Activated naive CD8-positive, alpha-beta T cell treated with anti-CD3 and anti-CD28 coated beads, Interleukin-2, amount 50 U/mL, for 24 hours (primary cell): ENCODE results near the gene SH3RF3.

Experiments
- ATAC-seq: fragments of 150-1000 bp; cut with Tn5 transposase; one replicate; pipeline ENCODE4 v1.10.0; 2021
- DNase-seq: peaks from one replicate; pipeline ENCODE4 v3.0.0; 2021
- H3K27ac Mint-ChIP-seq: one replicate; pipeline ENCODE4 v1.8.0; 2021; ENCODE audit warnings: mild to moderate bottlenecking, mixed read lengths
- H3K27me3 Mint-ChIP-seq: one replicate; pipeline ENCODE4 v1.8.0; 2021; ENCODE audit warnings: mixed read lengths
- H3K36me3 Mint-ChIP-seq: one replicate; pipeline ENCODE4 v1.8.0; 2021; ENCODE audit warnings: low read depth, mixed read lengths
- H3K4me1 Mint-ChIP-seq: one replicate; pipeline ENCODE4 v1.8.0; 2021; ENCODE audit warnings: mixed read lengths
- H3K4me3 Mint-ChIP-seq: one replicate; pipeline ENCODE4 v1.8.0; 2021; ENCODE audit warnings: mild to moderate bottlenecking, moderate library complexity, mixed read lengths
- H3K9me3 Mint-ChIP-seq: one replicate; pipeline ENCODE4 v1.8.0; 2021; ENCODE audit warnings: mixed read lengths

Gene SH3RF3

GRCh38 chr2:109405873-109406272 lies 276.9 kb downstream of the SH3RF3 start:
- Mint-ChIP-seq H3K36me3 (no peaks in the 10 kb centered on the region), H3K4me3 (no peak overlapping the region), H3K27me3 (no peaks in the 10 kb centered on the region), H3K4me1 (peaks cover 25% of the 10 kb centered on the region), H3K9me3 (no peaks in the 10 kb centered on the region), H3K27ac (no peak overlapping the region)
- ATAC-seq: no peak
- DNase-seq: no peak

GRCh38 chr2:109406301-109406700 lies 277.3 kb downstream of the SH3RF3 start:
- H3K4me1 Mint-ChIP-seq: peaks cover 25% of the 10 kb centered on the region
- no peaks in the 10 kb centered on the region for H3K27me3 Mint-ChIP-seq
- no peaks in the 10 kb centered on the region for H3K36me3 Mint-ChIP-seq
- no peak overlapping the region for H3K4me3 Mint-ChIP-seq
- H3K27ac Mint-ChIP-seq: no peak overlapping the region
- H3K9me3 Mint-ChIP-seq: no peaks in the 10 kb centered on the region
- ATAC-seq (no peak), DNase-seq (no peak)

- no peak overlapping the region for H3K27ac Mint-ChIP-seq
- no peak overlapping the region for H3K4me3 Mint-ChIP-seq
- ATAC-seq (no peak), DNase-seq (no peak)
- peaks cover 21% of the 10 kb centered on the region for H3K4me1 Mint-ChIP-seq
- H3K9me3 Mint-ChIP-seq: no peaks in the 10 kb centered on the region
- H3K27me3 Mint-ChIP-seq: no peaks in the 10 kb centered on the region
- H3K36me3 Mint-ChIP-seq: no peaks in the 10 kb centered on the region
These were observed 278.5 kb downstream of the SH3RF3 start for GRCh38 chr2:109407276-109408042.

- Mint-ChIP-seq H3K27me3 (no peaks in the 10 kb centered on the region), H3K27ac (no peak overlapping the region), H3K4me3 (no peak overlapping the region), H3K4me1 (peaks cover 16% of the 10 kb centered on the region), H3K36me3 (no peaks in the 10 kb centered on the region), H3K9me3 (no peaks in the 10 kb centered on the region)
- ATAC-seq (no peak), DNase-seq (no peak)
These were observed 279.0 kb downstream of the SH3RF3 start for GRCh38 chr2:109408043-109408335.

GRCh38 chr2:109409321-109410038 lies 280.5 kb downstream of the SH3RF3 start:
- Mint-ChIP-seq H3K9me3 (no peaks in the 10 kb centered on the region), H3K4me1 (peaks cover 3% of the 10 kb centered on the region), H3K27ac (no peak overlapping the region), H3K27me3 (no peaks in the 10 kb centered on the region), H3K36me3 (no peaks in the 10 kb centered on the region), H3K4me3 (no peak overlapping the region)
- ATAC-seq (no peak), DNase-seq (no peak)

GRCh38 chr2:109410039-109410815 lies 281.2 kb downstream of the SH3RF3 start:
- Mint-ChIP-seq H3K27me3 (no peaks in the 10 kb centered on the region), H3K4me1 (no peaks in the 10 kb centered on the region), H3K9me3 (no peaks in the 10 kb centered on the region), H3K4me3 (no peak overlapping the region), H3K36me3 (no peaks in the 10 kb centered on the region), H3K27ac (no peak overlapping the region)
- no peak for ATAC-seq
- DNase-seq: no peak

- Mint-ChIP-seq H3K4me3 (no peak overlapping the region), H3K36me3 (no peaks in the 10 kb centered on the region), H3K27me3 (no peaks in the 10 kb centered on the region), H3K27ac (no peak overlapping the region), H3K4me1 (no peaks in the 10 kb centered on the region), H3K9me3 (no peaks in the 10 kb centered on the region)
- DNase-seq: no peak
- no peak for ATAC-seq
These were observed 282.8 kb downstream of the SH3RF3 start for GRCh38 chr2:109411640-109412325.

GRCh38 chr2:109415581-109416013 lies 286.6 kb downstream of the SH3RF3 start:
- ATAC-seq (no peak), DNase-seq (no peak)
- H3K27me3 Mint-ChIP-seq: no peaks in the 10 kb centered on the region
- no peaks in the 10 kb centered on the region for H3K36me3 Mint-ChIP-seq
- no peak overlapping the region for H3K4me3 Mint-ChIP-seq
- H3K4me1 Mint-ChIP-seq: no peaks in the 10 kb centered on the region
- H3K9me3 Mint-ChIP-seq: no peaks in the 10 kb centered on the region
- no peak overlapping the region for H3K27ac Mint-ChIP-seq

GRCh38 chr2:109417701-109418335 lies 288.8 kb downstream of the SH3RF3 start:
- H3K27ac Mint-ChIP-seq: no peak overlapping the region
- no peaks in the 10 kb centered on the region for H3K36me3 Mint-ChIP-seq
- H3K27me3 Mint-ChIP-seq: no peaks in the 10 kb centered on the region

GRCh38 chr2:109418716-109419115 lies 289.7 kb downstream of the SH3RF3 start:
- Mint-ChIP-seq H3K4me3 (no peak overlapping the region), H3K4me1 (no peaks in the 10 kb centered on the region), H3K27ac (no peak overlapping the region), H3K36me3 (no peaks in the 10 kb centered on the region), H3K9me3 (no peaks in the 10 kb centered on the region), H3K27me3 (no peaks in the 10 kb centered on the region)
- ATAC-seq: no peak
- DNase-seq: no peak

More at GRCh38 chr2:109417701-109418335, 288.8 kb downstream of the SH3RF3 start:
- H3K4me3 Mint-ChIP-seq: no peak overlapping the region
- ATAC-seq (no peak), DNase-seq (no peak)
- H3K4me1 Mint-ChIP-seq: no peaks in the 10 kb centered on the region
- no peaks in the 10 kb centered on the region for H3K9me3 Mint-ChIP-seq

- H3K36me3 Mint-ChIP-seq: no peaks in the 10 kb centered on the region
- DNase-seq: no peak
- H3K4me3 Mint-ChIP-seq: no peak overlapping the region
- H3K4me1 Mint-ChIP-seq: no peaks in the 10 kb centered on the region
- ATAC-seq: no peak
- no peaks in the 10 kb centered on the region for H3K27me3 Mint-ChIP-seq
- no peak overlapping the region for H3K27ac Mint-ChIP-seq
- H3K9me3 Mint-ChIP-seq: no peaks in the 10 kb centered on the region
These were observed 290.3 kb downstream of the SH3RF3 start for GRCh38 chr2:109419171-109419756.

- Mint-ChIP-seq H3K27me3 (no peaks in the 10 kb centered on the region), H3K4me3 (no peak overlapping the region), H3K27ac (no peak overlapping the region), H3K9me3 (no peaks in the 10 kb centered on the region), H3K4me1 (no peaks in the 10 kb centered on the region), H3K36me3 (no peaks in the 10 kb centered on the region)
- ATAC-seq (no peak), DNase-seq (no peak)
These were observed 291.0 kb downstream of the SH3RF3 start for GRCh38 chr2:109419960-109420370.

- Mint-ChIP-seq H3K27me3 (no peaks in the 10 kb centered on the region), H3K4me1 (no peaks in the 10 kb centered on the region), H3K9me3 (no peaks in the 10 kb centered on the region), H3K27ac (no peak overlapping the region), H3K36me3 (no peaks in the 10 kb centered on the region), H3K4me3 (no peak overlapping the region)
- DNase-seq (no peak), ATAC-seq (no peak)
These were observed 292.1 kb downstream of the SH3RF3 start for GRCh38 chr2:109421101-109421500.

- ATAC-seq (no peak), DNase-seq (no peak)
- Mint-ChIP-seq H3K27ac (no peak overlapping the region), H3K36me3 (no peaks in the 10 kb centered on the region), H3K4me1 (no peaks in the 10 kb centered on the region), H3K27me3 (no peaks in the 10 kb centered on the region), H3K4me3 (no peak overlapping the region), H3K9me3 (no peaks in the 10 kb centered on the region)
These were observed 292.6 kb downstream of the SH3RF3 start for GRCh38 chr2:109421642-109422041.
